ENCODE data around the gene PPP3CA.

Gene PPP3CA

GRCh38 chr4:101115887-101116286, 231.4 kb downstream of the PPP3CA start:
- ChIA-PET CTCF (interaction anchor here (0.7 to 1.0 kb wide), 2 partner anchors 12 to 28 kb away, joined by 3 read pairs; no protein-coding TSS in a partner anchor), POLR2A (no interaction called here)
- no peak for TF ChIP-seq CTCF (IDR thresholded peaks at IDR 0.05; ENCODE audit: control extremely low read depth, extremely low read depth, low read depth, missing control alignments)
- no peak for DNase-seq (ENCODE audit: extremely low spot score)

GRCh38 chr4:101114936-101115372, 232.4 kb downstream of the PPP3CA start:
- POLR2A ChIA-PET: no interaction called here
- CTCF ChIA-PET: interaction anchor here (0.7 to 1.8 kb wide), 3 partner anchors 13 to 55 kb away, joined by 3 to 5 read pairs (median 3); no protein-coding TSS in a partner anchor
- no peak for DNase-seq (ENCODE audit: extremely low spot score)
- TF ChIP-seq CTCF (IDR thresholded peaks at IDR 0.05; ENCODE audit: control extremely low read depth, extremely low read depth, low read depth, missing control alignments): no peak

- POLR2A ChIA-PET: interaction anchor here (0.7 kb wide), 1 partner anchor 1044 kb away, joined by 3 read pairs; no protein-coding TSS in a partner anchor
- peak; percentile 10 for DNase-seq (ENCODE audit: extremely low spot score)
- no peak for TF ChIP-seq CTCF (IDR thresholded peaks at IDR 0.05; ENCODE audit: control extremely low read depth, extremely low read depth, low read depth, missing control alignments)
- CTCF ChIA-PET: interaction anchor here (1.0 to 1.6 kb wide), 4 partner anchors 9 to 19 kb away, joined by 3 to 5 read pairs (median 4); no protein-coding TSS in a partner anchor
Observed at GRCh38 chr4:101104312-101105052, 242.8 kb downstream of the PPP3CA start.

GRCh38 chr4:101103381-101104142, 243.8 kb downstream of the PPP3CA start:
- no peak for TF ChIP-seq CTCF (IDR thresholded peaks at IDR 0.05; ENCODE audit: control extremely low read depth, extremely low read depth, low read depth, missing control alignments)
- peak; percentile 11 for DNase-seq (ENCODE audit: extremely low spot score)

GRCh38 chr4:101102114-101102742, 245.1 kb downstream of the PPP3CA start:
- CTCF ChIA-PET: no interaction called here
- TF ChIP-seq CTCF (IDR thresholded peaks at IDR 0.05; ENCODE audit: control extremely low read depth, extremely low read depth, low read depth, missing control alignments): no peak
- POLR2A ChIA-PET: no interaction called here
- no peak for DNase-seq (ENCODE audit: extremely low spot score)

More at GRCh38 chr4:101103381-101104142, 243.8 kb downstream of the PPP3CA start:
- ChIA-PET CTCF (interaction anchor here (0.6 to 1.6 kb wide), 6 partner anchors 9 to 65 kb away, joined by 3 to 5 read pairs (median 4); no protein-coding TSS in a partner anchor), POLR2A (interaction anchor here (0.7 kb wide), 1 partner anchor 1043 kb away, joined by 3 read pairs; no protein-coding TSS in a partner anchor)

GRCh38 chr4:101101072-101101471, 246.3 kb downstream of the PPP3CA start:
- TF ChIP-seq CTCF (IDR thresholded peaks at IDR 0.05; ENCODE audit: control extremely low read depth, extremely low read depth, low read depth, missing control alignments): no peak
- ChIA-PET CTCF (no interaction called here), POLR2A (no interaction called here)
- no peak for DNase-seq (ENCODE audit: extremely low spot score)

Measured in GM10248 (cell line).